Measurements from ENCODE around the gene RNLS.

- TF ChIP-seq RFX5 (IDR thresholded peaks at IDR 0.05; ENCODE audit: low read depth, low read length) (no peak), RAD21 (IDR thresholded peaks at IDR 0.05; ENCODE audit: low read length) (no peak), MAFK (IDR thresholded peaks at IDR 0.05; ENCODE audit: low read depth, low read length) (no peak), CEBPB (IDR thresholded peaks at IDR 0.05; ENCODE audit: low read depth, low read length) (no peak), POLR2A (IDR thresholded peaks at IDR 0.05; ENCODE audit: low read depth, low read length) (no peak), CHD1 (IDR thresholded peaks at IDR 0.05; ENCODE audit: low read depth, low read length) (no peak), MAZ (IDR thresholded peaks at IDR 0.05; ENCODE audit: borderline replicate concordance, low read depth, low read length) (no peak), MXI1 (IDR thresholded peaks at IDR 0.05; ENCODE audit: borderline replicate concordance, low read depth, low read length) (no peak), SMC3 (IDR thresholded peaks at IDR 0.05; ENCODE audit: low read depth, low read length) (no peak), NFE2L2 (IDR thresholded peaks at IDR 0.05; ENCODE audit: low read depth, low read length) (no peak)
- TF ChIP-seq, protein P1, sequence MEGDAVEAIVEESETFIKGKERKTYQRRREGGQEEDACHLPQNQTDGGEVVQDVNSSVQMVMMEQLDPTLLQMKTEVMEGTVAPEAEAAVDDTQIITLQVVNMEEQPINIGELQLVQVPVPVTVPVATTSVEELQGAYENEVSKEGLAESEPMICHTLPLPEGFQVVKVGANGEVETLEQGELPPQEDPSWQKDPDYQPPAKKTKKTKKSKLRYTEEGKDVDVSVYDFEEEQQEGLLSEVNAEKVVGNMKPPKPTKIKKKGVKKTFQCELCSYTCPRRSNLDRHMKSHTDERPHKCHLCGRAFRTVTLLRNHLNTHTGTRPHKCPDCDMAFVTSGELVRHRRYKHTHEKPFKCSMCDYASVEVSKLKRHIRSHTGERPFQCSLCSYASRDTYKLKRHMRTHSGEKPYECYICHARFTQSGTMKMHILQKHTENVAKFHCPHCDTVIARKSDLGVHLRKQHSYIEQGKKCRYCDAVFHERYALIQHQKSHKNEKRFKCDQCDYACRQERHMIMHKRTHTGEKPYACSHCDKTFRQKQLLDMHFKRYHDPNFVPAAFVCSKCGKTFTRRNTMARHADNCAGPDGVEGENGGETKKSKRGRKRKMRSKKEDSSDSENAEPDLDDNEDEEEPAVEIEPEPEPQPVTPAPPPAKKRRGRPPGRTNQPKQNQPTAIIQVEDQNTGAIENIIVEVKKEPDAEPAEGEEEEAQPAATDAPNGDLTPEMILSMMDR (conservative IDR thresholded peaks at IDR 0.05; ENCODE audit: low read depth, low read length) = no peak
Measured at GRCh38 chr10:88347022-88347421, 236.1 kb downstream of the RNLS start.

Data from IMR-90 (cell line).